Neural progenitor cell (in vitro differentiated cells): ENCODE results near the gene SP110. TPM values are rescaled to one million over a fixed set of nuclear protein-coding genes. Genes with fewer than 3 reads are reported as not detected.
"Not testable (repeated sequence)": the region's sequence is repeated elsewhere in the genome, so short reads cannot be mapped to it uniquely, and the experiment has no call there.

Experiments
- DNase-seq: peaks from one replicate; pipeline ENCODE4 v3.0.0-alpha.2; 2016; ENCODE audit warnings: low spot score
- H2AFZ ChIP-seq: fragments of 200-600 bp; sonication (generic); replicated peaks from 2 replicates; pipeline ENCODE4 v1.6.1; 2016; ENCODE audit warnings: antibody characterized with exemption
- H3F3A ChIP-seq: fragments of 200-600 bp; sonication (generic); 2 replicates; pipeline ENCODE4 v1.6.1; 2016; ENCODE audit warnings: antibody characterized with exemption, low read depth
- H3K27ac ChIP-seq: fragments of 200-600 bp; sonication (generic); 2 replicates; pipeline ENCODE4 v1.5.1; 2016; ENCODE audit warnings: mild to moderate bottlenecking
- H3K27me3 ChIP-seq: fragments of 200-600 bp; sonication (generic); 2 replicates; pipeline ENCODE4 v1.6.1; 2016; ENCODE audit warnings: mild to moderate bottlenecking, moderate library complexity
- H3K36me3 ChIP-seq: fragments of 200-600 bp; sonication (generic); 2 replicates; pipeline ENCODE4 v1.5.1; 2016
- H3K4me1 ChIP-seq: fragments of 200-600 bp; sonication (generic); 2 replicates; pipeline ENCODE4 v1.6.1; 2016; ENCODE audit warnings: mixed run types
- H3K4me2 ChIP-seq: fragments of 200-600 bp; sonication (generic); 2 replicates; pipeline ENCODE4 v1.6.1; 2016
- H3K4me3 ChIP-seq: fragments of 200-600 bp; sonication (generic); 2 replicates; pipeline ENCODE4 v1.5.1; 2016
- H3K79me2 ChIP-seq: fragments of 200-600 bp; sonication (generic); 2 replicates; pipeline ENCODE4 v1.6.1; 2016; ENCODE audit warnings: low read depth
- H3K9ac ChIP-seq: fragments of 200-600 bp; sonication (generic); 2 replicates; pipeline ENCODE4 v1.6.1; 2016
- H3K9me3 ChIP-seq: fragments of 200-600 bp; sonication (generic); 2 replicates; pipeline ENCODE4 v1.5.1; 2016; ENCODE audit warnings: low read depth
- H4K20me1 ChIP-seq: fragments of 200-600 bp; sonication (generic); 2 replicates; pipeline ENCODE4 v1.6.1; 2016; ENCODE audit warnings: low read depth
- H3K27ac Mint-ChIP-seq: 3 replicates; pipeline ENCODE4 v1.8.0; 2021; ENCODE audit warnings: mixed read lengths
- H3K27me3 Mint-ChIP-seq: 2 replicates; pipeline ENCODE4 v1.8.0; 2022; ENCODE audit warnings: low read depth, mild to moderate bottlenecking, inconsistent platforms, moderate library complexity, mixed read lengths; ENCODE audit not compliant: insufficient read depth
- H3K36me3 Mint-ChIP-seq: 3 replicates; pipeline ENCODE4 v1.8.0; 2021; ENCODE audit warnings: mixed read lengths
- H3K4me1 Mint-ChIP-seq: 3 replicates; pipeline ENCODE4 v1.8.0; 2021; ENCODE audit warnings: mixed read lengths
- H3K4me3 Mint-ChIP-seq: 3 replicates; pipeline ENCODE4 v1.8.0; 2021; ENCODE audit warnings: mild to moderate bottlenecking, moderate library complexity, mixed read lengths
- H3K9me3 Mint-ChIP-seq: 3 replicates; pipeline ENCODE4 v1.8.0; 2020; ENCODE audit warnings: mixed read lengths
- EZH2 ChIP-seq: fragments of 200-600 bp; sonication (generic); IDR thresholded peaks from 2 replicates; pipeline ENCODE4 v1.6.1; 2017; ENCODE audit warnings: antibody characterized with exemption, mild to moderate bottlenecking, moderate library complexity
- EZH2phosphoT487 ChIP-seq: fragments of 200-600 bp; sonication (generic); IDR thresholded peaks from 2 replicates; pipeline ENCODE4 v1.6.1; 2017; ENCODE audit warnings: antibody characterized with exemption
- total RNA-seq: library from RNA; depleted of rRNA; stranded (reverse); fragments of >200 nt; gene quantifications from 2 replicates; pipeline ENCODE4 v1.2.3, GENCODE V29; 2015; ENCODE audit warnings: low replicate concordance
- TF ChIP-seq, protein P1 (sequence below): fragments of 200-600 bp; sonication (generic); IDR thresholded peaks from 2 replicates; pipeline ENCODE4 v1.5.1; 2017; ENCODE audit warnings: antibody characterized with exemption, mild to moderate bottlenecking

Gene SP110
- total RNA-seq, 1 donor from 2014 or later, result 1.3 TPM

- Mint-ChIP-seq H3K27ac (no peak overlapping the region), H3K9me3 (peaks cover 14% of the 10 kb centered on the region), H3K27me3 (peaks cover 6% of the 10 kb centered on the region), H3K4me3 (no peak overlapping the region), H3K4me1 (no peaks in the 10 kb centered on the region), H3K36me3 (peaks cover 2% of the 10 kb centered on the region)
- TF ChIP-seq EZH2phosphoT487, result no peak
- TF ChIP-seq EZH2, result no peak
- TF ChIP-seq, protein P1, sequence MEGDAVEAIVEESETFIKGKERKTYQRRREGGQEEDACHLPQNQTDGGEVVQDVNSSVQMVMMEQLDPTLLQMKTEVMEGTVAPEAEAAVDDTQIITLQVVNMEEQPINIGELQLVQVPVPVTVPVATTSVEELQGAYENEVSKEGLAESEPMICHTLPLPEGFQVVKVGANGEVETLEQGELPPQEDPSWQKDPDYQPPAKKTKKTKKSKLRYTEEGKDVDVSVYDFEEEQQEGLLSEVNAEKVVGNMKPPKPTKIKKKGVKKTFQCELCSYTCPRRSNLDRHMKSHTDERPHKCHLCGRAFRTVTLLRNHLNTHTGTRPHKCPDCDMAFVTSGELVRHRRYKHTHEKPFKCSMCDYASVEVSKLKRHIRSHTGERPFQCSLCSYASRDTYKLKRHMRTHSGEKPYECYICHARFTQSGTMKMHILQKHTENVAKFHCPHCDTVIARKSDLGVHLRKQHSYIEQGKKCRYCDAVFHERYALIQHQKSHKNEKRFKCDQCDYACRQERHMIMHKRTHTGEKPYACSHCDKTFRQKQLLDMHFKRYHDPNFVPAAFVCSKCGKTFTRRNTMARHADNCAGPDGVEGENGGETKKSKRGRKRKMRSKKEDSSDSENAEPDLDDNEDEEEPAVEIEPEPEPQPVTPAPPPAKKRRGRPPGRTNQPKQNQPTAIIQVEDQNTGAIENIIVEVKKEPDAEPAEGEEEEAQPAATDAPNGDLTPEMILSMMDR, result no peak
- Histone ChIP-seq H3K27me3 (no peaks in the 10 kb centered on the region), H3K79me2 (no peaks in the 10 kb centered on the region), H3K36me3 (no peaks in the 10 kb centered on the region), H3K4me3 (no peak overlapping the region), H3K9me3 (no peaks in the 10 kb centered on the region), H3K4me2 (no peak overlapping the region), H3F3A (no peaks in the 10 kb centered on the region), H2AFZ (no peak overlapping the region), H3K4me1 (no peaks in the 10 kb centered on the region), H3K27ac (no peak overlapping the region), H3K9ac (no peak overlapping the region), H4K20me1 (no peaks in the 10 kb centered on the region)
- DNase-seq, result no peak
These were observed 6.3 kb upstream of the SP110 start for GRCh38 chr2:230226051-230226551.

DNA sequence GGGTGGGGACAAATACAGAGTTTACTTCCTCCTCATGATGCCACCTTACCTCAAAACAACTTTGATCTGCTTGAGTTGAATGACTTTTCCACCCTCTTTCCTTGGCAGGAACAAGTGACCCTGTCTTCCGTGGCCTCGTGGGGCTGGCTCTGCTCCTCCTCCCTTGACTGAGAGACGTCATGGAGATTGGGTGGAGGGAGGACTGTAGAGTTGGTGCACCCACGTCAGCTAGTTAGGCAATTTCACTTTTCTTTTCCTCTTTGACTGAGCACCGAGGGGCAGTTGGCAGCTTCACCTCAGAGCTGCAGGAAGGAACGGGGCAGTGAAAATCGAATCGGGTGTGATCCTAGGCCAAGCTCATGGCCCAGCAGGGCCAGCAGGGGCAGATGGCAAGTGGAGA lies 5.7 kb upstream of the SP110 start, which contains the start of gene SP140:
Gene SP140, plus strand, starts transcription at position 251 of the 400 bp plus-strand sequence. Its CDS starts 109 bp downstream, at position 360.
- H3K4me1 ChIP-seq, result no peaks in the 10 kb centered on the region
- H3K27me3 Mint-ChIP-seq, result peaks cover 6% of the 10 kb centered on the region
- no peak within 1 kb of the TSS for H3K27ac ChIP-seq
- H3K79me2 ChIP-seq, result no peaks in the 10 kb centered on the region
- H2AFZ ChIP-seq, result no peak within 1 kb of the TSS
- H3F3A ChIP-seq, result no peaks in the 10 kb centered on the region
- no peak within 1 kb of the TSS for H3K4me3 ChIP-seq
- no peaks in the 10 kb centered on the region for H3K27me3 ChIP-seq
- H3K9ac ChIP-seq, result no peak within 1 kb of the TSS
- no peak for DNase-seq
- no peaks in the 10 kb centered on the region for H3K36me3 Mint-ChIP-seq
- H3K4me2 ChIP-seq, result no peak within 1 kb of the TSS
- no peak within 1 kb of the TSS for H3K27ac Mint-ChIP-seq
- no peaks in the 10 kb centered on the region for H4K20me1 ChIP-seq
- no peak within 1 kb of the TSS for H3K4me3 Mint-ChIP-seq
- no peaks in the 10 kb centered on the region for H3K36me3 ChIP-seq
- peaks cover 8% of the 10 kb centered on the region for H3K9me3 Mint-ChIP-seq
- no peak for TF ChIP-seq EZH2phosphoT487
- TF ChIP-seq, protein P1, result no peak
- no peak for TF ChIP-seq EZH2
- H3K4me1 Mint-ChIP-seq, result no peaks in the 10 kb centered on the region
- H3K9me3 ChIP-seq, result no peaks in the 10 kb centered on the region

DNA sequence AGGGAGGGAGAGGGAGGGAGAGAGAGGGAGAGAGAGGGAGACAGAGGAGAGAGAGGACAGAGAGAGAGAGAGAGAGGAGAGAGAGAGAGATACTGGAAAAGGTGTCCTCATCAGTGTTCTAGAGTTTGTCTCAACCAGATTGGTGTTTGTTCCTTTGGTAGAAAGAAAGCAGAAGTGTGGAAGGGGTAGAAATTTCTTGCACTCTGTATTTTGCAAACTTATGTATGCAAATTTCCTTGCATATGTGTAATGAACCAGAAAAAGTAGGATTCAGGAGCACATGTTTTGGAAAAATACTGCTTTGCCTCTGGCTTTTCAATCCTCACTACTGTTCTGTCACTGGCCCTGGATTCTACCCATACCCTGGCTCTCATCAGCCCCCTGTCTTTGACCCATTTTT lies 4.7 kb upstream of the SP110 start:
- Histone ChIP-seq H3K27me3 (no peaks in the 10 kb centered on the region), H3K36me3 (no peaks in the 10 kb centered on the region), H3F3A (no peaks in the 10 kb centered on the region), H3K9ac (no peak overlapping the region), H3K79me2 (no peaks in the 10 kb centered on the region), H3K9me3 (no peaks in the 10 kb centered on the region), H2AFZ (no peak overlapping the region), H3K4me2 (no peak overlapping the region), H3K4me1 (peaks cover 8% of the 10 kb centered on the region), H3K4me3 (no peak overlapping the region), H4K20me1 (no peaks in the 10 kb centered on the region), H3K27ac (no peak overlapping the region)
- Mint-ChIP-seq H3K27me3 (peaks cover 6% of the 10 kb centered on the region), H3K27ac (no peak overlapping the region), H3K4me3 (no peak overlapping the region), H3K36me3 (no peaks in the 10 kb centered on the region), H3K9me3 (no peaks in the 10 kb centered on the region), H3K4me1 (peaks cover 10% of the 10 kb centered on the region)
- TF ChIP-seq, protein P1, result no peak
- TF ChIP-seq EZH2, result no peak
- no peak for TF ChIP-seq EZH2phosphoT487
- DNase-seq, result no peak

DNA sequence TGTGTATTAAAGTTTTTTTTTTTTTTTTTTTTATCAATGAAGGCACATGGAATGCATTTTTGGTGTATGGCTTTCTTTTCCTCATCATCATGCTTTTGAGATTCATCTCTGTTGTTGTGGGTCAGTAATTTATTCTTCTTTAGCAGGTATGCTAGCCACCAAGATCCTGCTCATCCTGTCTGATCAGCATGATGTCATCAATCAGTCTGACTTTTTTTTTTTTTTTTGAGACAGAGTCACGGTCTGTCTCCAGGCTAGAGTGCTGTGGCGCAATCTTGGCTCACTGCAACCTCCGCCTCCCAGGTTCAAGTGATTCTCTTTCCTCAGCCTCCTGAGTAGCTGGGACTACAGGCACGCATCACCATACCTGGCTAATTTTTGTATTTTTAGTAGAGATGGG lies 3.0 kb upstream of the SP110 start:
- not testable (repeated sequence) for H3K36me3 ChIP-seq, H3K79me2 ChIP-seq, H3K4me2 ChIP-seq, H3K27me3 Mint-ChIP-seq, H3K9me3 Mint-ChIP-seq, H3K36me3 Mint-ChIP-seq, H3K9ac ChIP-seq, H3K27ac ChIP-seq, H3F3A ChIP-seq, DNase-seq, H3K9me3 ChIP-seq, H3K4me1 ChIP-seq, H3K27me3 ChIP-seq, H3K4me3 Mint-ChIP-seq, H3K4me3 ChIP-seq, H3K27ac Mint-ChIP-seq, H4K20me1 ChIP-seq, H2AFZ ChIP-seq
- peaks cover 10% of the 10 kb centered on the region for H3K4me1 Mint-ChIP-seq
